22Rv1 (cell line): Measurements from ENCODE around the gene PRSS1.
"Not testable (repeated sequence)": the region's sequence is repeated elsewhere in the genome, so short reads cannot be mapped to it uniquely, and the experiment has no call there.

Experiments used
- H3K27ac ChIP-seq: fragments of 450-650 bp; 2 replicates; pipeline ENCODE4 v1.5.1; 2017
- CTCF ChIP-seq: fragments of 450-650 bp; IDR thresholded peaks from 2 replicates; pipeline ENCODE4 v1.5.1; 2017; ENCODE audit warnings: mild to moderate bottlenecking
- ZFX ChIP-seq: fragments of 450-650 bp; IDR thresholded peaks from 2 replicates; pipeline ENCODE4 v1.6.1; 2017; ENCODE audit warnings: antibody characterized with exemption, borderline replicate concordance

The PRSS1 gene

DNA sequence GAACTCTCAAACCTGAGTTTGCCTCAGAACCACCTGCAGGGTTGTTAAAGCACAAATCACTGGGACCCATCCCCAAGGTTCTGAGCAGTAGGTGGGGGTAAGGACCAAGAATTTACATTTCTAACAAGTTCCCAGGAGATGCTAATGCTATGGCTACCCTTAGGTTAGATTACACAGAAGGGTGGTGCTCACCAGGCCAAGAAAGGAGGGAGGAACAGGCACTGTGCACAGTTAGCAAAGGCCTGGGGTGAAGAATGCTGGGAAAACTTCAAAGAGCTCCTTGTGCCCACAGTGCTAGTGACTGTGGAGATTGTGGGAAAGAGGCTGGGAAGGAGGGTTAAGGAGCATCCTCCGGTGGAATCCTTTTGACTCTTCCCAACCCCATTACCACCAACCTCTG, 12.8 kb downstream of the PRSS1 start:
- H3K27ac ChIP-seq, result no peak overlapping the region
- TF ChIP-seq CTCF (no peak), ZFX (no peak)

- H3K27ac ChIP-seq, result no peak overlapping the region
- TF ChIP-seq ZFX, result no peak
- TF ChIP-seq CTCF, result no peak
These were observed 18.2 kb downstream of the PRSS1 start for GRCh38 chr7:142767451-142767850.

GRCh38 chr7:142767861-142768260, 18.6 kb downstream of the PRSS1 start:
- TF ChIP-seq ZFX (no peak), CTCF (no peak)
- no peak overlapping the region for H3K27ac ChIP-seq

DNA sequence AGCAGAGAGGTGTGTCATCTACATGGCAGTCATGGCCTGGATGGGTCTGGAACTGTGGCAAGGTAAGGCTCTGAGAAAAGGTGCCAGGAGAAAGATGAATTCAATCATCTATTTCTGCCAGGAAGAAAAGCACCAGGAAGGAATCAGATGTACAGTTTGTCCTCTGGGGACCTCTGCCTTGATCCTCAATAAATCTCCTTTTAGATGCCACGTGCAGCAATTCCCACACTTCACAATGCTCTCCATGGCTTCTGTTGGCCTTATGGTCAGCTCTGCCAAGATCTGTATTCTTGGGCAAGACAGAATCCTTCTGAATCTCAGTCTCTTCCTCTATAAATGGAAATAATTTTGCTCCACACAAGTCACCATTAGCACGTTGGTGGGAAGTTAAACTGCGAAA, 19.6 kb downstream of the PRSS1 start:
- not testable (repeated sequence) for H3K27ac ChIP-seq

DNA sequence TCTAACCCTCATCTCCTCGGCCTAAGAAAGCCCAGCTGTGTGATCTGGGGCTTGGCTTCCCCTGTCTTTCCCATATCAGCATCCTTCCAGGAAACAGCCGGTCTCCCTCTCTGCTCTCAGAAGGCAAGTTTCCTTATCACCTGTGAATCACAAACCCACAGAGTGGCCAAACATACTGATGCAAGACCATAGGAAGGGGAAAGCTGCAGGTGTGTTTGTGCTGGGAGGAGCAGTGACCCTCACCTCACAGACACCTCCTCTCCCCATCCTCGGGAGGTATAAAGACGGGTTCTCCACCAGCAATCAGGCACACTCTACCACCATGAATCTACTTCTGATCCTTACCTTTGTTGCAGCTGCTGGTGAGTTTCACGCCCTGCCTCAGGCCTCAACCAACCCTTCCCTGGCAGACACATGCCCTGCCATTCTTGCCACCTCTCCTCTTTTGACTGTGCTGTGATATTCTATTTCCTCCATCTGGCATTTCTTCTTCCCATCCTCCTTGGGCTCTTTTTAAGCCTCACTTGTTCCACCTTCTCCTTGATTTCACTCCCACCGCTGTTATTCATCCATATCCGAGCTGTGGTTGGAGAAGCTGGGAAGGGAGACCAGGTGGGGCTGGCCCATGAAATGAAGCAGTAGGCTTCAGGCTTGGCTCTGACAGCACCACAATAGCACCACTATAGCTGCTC, 21.5 kb downstream of the PRSS1 start, which contains the start of gene PRSS2:
PRSS2 (plus strand) TSS at position 310 of the 692 bp plus-strand sequence; CDS start at position 323, 13 bp downstream.
- TF ChIP-seq ZFX, result no peak
- no peak within 1 kb of the TSS for H3K27ac ChIP-seq

- TF ChIP-seq ZFX (no peak), CTCF (no peak)
- no peak overlapping the region for H3K27ac ChIP-seq
These were observed 22.1 kb downstream of the PRSS1 start for GRCh38 chr7:142771353-142771723.

- H3K27ac ChIP-seq, result no peak overlapping the region
- no peak for TF ChIP-seq CTCF
- no peak for TF ChIP-seq ZFX
These were observed 22.8 kb downstream of the PRSS1 start for GRCh38 chr7:142772051-142772450.

GRCh38 chr7:142772673-142773072, 23.4 kb downstream of the PRSS1 start:
- no peak overlapping the region for H3K27ac ChIP-seq
- TF ChIP-seq CTCF (no peak), ZFX (no peak)
